ENCODE measurements around the gene TRMT6.

Gene TRMT6

DNA sequence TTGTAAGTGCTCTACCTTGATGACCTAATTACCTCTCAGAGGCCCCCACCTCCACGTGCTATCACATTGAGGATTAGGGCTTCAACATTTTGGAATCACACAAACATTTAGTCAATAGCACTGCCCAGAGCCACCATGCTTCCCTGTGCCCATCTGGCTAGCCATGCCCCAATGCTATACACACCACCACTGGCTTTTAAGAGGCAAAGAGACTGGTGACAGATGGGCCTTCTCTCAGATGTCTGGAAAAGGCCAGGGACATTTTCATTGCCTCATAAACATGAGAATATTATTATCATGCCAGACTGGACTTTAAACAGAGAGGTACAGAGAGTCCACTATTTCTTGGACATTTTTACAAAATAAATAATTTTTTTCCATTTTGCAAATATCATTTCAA is 29.8 kb downstream of the TRMT6 start:
- Histone ChIP-seq H3K27me3 (ENCODE audit: control insufficient read depth, insufficient read depth, low read length) (peaks cover 3% of the 10 kb centered on the region), H3K36me3 (ENCODE audit: control insufficient read depth, insufficient read depth, low read length) (no peaks in the 10 kb centered on the region), H3K9me3 (ENCODE audit: control insufficient read depth, insufficient read depth, low read length) (no peaks in the 10 kb centered on the region), H3K9ac (ENCODE audit: low read depth, low read length) (no peak overlapping the region), H3K4me1 (ENCODE audit: control insufficient read depth, insufficient read depth, low read length) (peaks cover 8% of the 10 kb centered on the region), H3K4me3 (ENCODE audit: low read depth, low read length) (no peak overlapping the region)

DNA sequence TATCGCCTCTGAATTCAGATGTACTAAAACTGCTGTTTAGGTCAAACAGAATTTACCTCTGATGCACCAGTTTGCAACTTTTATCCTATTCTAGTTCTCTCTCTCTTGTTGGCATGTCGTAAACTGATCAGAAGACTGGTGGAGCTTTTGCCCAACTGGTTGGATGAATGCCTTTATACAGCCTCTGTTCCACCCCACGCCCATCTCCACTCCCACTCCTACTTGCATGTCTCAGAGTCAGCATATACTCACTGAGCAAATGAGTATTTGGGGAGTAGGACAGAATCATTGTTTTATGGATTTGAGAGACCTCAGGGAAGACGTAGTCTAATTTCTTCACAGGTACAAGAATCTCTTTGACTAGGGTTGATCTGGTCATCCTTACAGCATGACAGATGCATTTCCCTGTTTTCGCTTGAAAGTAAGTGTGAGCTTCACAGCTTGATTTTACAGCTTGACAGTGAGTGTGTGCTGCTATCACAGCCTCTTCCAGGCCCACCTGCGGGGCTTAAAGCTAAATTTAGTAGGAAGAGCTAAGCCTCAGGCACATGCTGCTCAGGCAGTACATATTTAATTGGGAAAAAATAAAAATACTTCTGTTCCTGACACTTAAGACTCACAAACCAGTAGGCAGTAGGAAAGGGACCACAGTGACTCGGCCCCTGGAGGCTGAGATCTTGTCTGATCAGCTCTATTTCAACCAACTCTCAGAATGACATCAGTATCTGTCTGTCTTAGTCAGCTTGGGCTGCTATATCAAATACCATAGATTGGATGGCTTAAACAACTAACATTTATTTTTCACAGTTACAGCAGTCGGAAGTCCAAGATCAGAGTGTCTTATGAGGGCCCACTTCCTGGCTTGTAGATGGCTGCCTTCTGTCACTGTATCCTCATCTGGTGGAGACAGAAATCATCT is 30.4 kb downstream of the TRMT6 start:
- no peaks in the 10 kb centered on the region for H3K36me3 ChIP-seq (ENCODE audit: control insufficient read depth, insufficient read depth, low read length)

DNA sequence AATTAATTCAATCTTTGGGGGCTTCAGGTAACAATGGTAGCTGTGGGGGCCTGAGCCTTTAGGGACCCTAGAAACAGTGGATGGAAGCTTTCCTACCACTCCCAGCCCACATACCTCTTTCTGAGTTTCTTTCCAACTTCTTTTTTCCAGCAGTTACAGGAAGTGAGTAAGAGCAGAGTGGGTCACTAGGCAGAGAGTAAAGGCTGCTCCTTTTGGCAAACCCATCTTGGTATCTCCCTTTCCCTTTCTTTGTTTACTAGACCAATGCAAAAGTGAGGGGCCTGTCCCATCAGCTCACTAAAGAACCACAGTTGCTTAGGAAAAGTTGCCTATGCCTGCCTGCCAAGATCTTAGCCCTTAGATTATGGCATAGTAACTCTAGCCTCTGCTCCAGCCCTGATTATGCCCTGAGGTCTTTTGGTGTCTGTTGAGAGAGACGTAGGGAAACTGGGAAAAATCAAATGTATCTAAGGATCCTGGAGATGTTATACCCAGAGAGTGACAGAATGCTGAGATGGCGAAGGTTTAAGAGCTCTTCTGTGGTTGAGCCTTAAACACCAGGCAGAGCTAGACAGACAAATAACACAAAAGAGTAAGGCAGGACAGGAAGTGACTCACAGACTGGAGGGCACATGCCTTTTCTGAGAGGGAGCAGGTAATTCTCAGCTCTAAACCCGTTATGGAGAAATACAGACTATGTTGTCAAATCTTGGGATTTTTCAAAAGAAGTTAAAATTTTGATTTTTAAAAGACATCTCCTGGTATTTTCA is 31.3 kb downstream of the TRMT6 start:
- peaks cover 3% of the 10 kb centered on the region for H3K27me3 ChIP-seq (ENCODE audit: control insufficient read depth, insufficient read depth, low read length)
- H3K36me3 ChIP-seq (ENCODE audit: control insufficient read depth, insufficient read depth, low read length): no peaks in the 10 kb centered on the region
- peaks cover 11% of the 10 kb centered on the region for H3K4me1 ChIP-seq (ENCODE audit: control insufficient read depth, insufficient read depth, low read length)
- H3K9ac ChIP-seq (ENCODE audit: low read depth, low read length): no peak overlapping the region
- H3K4me3 ChIP-seq (ENCODE audit: low read depth, low read length): no peak overlapping the region
- H3K9me3 ChIP-seq (ENCODE audit: control insufficient read depth, insufficient read depth, low read length): no peaks in the 10 kb centered on the region

More for the DNA sequence above, 30.4 kb downstream of the TRMT6 start:
- no peaks in the 10 kb centered on the region for H3K9me3 ChIP-seq (ENCODE audit: control insufficient read depth, insufficient read depth, low read length)
- H3K4me3 ChIP-seq (ENCODE audit: low read depth, low read length): no peak overlapping the region
- peaks cover 11% of the 10 kb centered on the region for H3K4me1 ChIP-seq (ENCODE audit: control insufficient read depth, insufficient read depth, low read length)
- H3K27me3 ChIP-seq (ENCODE audit: control insufficient read depth, insufficient read depth, low read length): peaks cover 3% of the 10 kb centered on the region
- no peak overlapping the region for H3K9ac ChIP-seq (ENCODE audit: low read depth, low read length)

DNA sequence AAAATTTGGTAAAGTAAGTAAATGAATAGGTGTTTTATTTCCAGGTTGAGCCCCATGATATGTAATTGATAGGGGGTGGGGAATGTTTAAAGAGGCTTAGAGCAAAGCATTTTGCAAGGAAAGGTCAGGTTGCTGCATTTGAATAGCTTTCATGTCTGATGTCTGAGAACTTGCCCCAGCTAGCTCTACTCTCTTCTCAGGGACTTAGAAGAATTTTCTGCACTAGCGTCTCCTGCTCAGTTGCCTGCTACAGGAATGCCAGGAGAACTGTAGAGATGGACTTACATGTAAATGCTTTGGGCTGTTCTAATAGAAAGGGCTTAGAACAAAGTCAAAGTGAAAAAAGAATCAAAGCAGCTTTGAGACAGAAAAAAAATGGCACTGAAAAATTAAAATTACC is 35.5 kb downstream of the TRMT6 start:
- Histone ChIP-seq H3K4me3 (ENCODE audit: low read depth, low read length) (no peak overlapping the region), H3K4me1 (ENCODE audit: control insufficient read depth, insufficient read depth, low read length) (peaks cover 13% of the 10 kb centered on the region), H3K27me3 (ENCODE audit: control insufficient read depth, insufficient read depth, low read length) (peaks cover 14% of the 10 kb centered on the region), H3K9ac (ENCODE audit: low read depth, low read length) (no peak overlapping the region), H3K9me3 (ENCODE audit: control insufficient read depth, insufficient read depth, low read length) (no peaks in the 10 kb centered on the region), H3K36me3 (ENCODE audit: control insufficient read depth, insufficient read depth, low read length) (no peaks in the 10 kb centered on the region)

DNA sequence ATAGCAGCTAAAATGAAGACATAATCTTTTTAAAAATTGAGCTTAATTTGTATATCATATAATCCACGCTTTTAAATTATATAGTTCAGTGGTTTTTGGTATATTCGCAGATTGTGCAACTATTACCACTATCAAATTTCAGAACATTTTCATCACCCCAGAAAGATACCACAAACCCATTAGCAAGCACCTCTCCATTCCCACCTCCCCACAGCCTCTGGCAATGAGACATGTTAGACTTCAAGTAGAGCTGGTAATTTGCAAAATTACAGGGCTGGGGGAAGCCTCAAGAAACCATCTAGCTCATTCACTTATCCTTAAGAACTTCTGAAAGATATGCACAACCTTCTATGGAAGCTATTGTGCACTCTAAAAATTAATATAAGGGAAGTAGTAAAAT is 37.2 kb downstream of the TRMT6 start:
- Histone ChIP-seq H3K9ac (ENCODE audit: low read depth, low read length) (no peak overlapping the region), H3K27me3 (ENCODE audit: control insufficient read depth, insufficient read depth, low read length) (peaks cover 14% of the 10 kb centered on the region), H3K4me1 (ENCODE audit: control insufficient read depth, insufficient read depth, low read length) (peaks cover 5% of the 10 kb centered on the region), H3K4me3 (ENCODE audit: low read depth, low read length) (no peak overlapping the region), H3K9me3 (ENCODE audit: control insufficient read depth, insufficient read depth, low read length) (no peaks in the 10 kb centered on the region), H3K36me3 (ENCODE audit: control insufficient read depth, insufficient read depth, low read length) (no peaks in the 10 kb centered on the region)

DNA sequence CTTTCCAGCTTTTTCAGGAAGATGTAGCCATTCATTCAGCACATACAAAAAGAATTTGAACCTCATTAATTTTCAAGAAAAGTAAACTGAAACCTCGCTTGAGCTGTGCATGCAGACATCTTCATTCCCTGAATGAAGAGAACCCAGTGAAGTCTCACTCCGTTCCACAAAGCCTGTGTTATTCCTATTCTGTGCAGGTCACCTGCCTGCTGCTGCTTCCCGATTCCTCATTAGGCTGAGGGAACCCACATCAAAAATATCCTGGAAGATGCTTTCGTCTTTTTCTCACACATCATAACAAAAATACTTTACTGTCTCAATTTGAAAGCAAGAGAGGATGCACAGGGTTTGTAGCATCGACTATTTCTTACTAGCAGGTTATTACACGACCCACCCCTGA is 40.1 kb downstream of the TRMT6 start:
- no peaks in the 10 kb centered on the region for H3K36me3 ChIP-seq (ENCODE audit: control insufficient read depth, insufficient read depth, low read length)
- no peak overlapping the region for H3K9ac ChIP-seq (ENCODE audit: low read depth, low read length)
- H3K9me3 ChIP-seq (ENCODE audit: control insufficient read depth, insufficient read depth, low read length): no peaks in the 10 kb centered on the region
- peaks cover 3% of the 10 kb centered on the region for H3K4me1 ChIP-seq (ENCODE audit: control insufficient read depth, insufficient read depth, low read length)
- H3K27me3 ChIP-seq (ENCODE audit: control insufficient read depth, insufficient read depth, low read length): peaks cover 11% of the 10 kb centered on the region
- no peak overlapping the region for H3K4me3 ChIP-seq (ENCODE audit: low read depth, low read length)

DNA sequence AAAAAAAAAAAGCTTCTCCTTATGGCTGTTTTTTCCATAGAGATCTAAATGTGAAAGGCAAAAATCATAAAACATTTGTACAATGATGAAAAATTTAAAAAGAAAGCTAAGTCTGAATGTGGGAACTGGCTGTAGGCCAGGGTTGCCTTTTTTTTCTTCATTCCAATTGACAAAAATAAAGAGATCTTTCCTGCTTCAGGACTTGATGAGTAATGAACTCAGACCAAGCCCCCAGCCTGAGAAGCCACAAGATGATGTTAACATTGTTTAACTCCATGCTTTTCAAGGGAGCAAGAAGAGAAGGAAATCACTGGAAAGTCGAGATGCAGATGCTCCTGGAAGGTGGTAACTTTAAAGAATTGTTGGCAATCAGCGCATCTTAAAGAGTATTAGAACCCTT is 41.4 kb downstream of the TRMT6 start:
- Histone ChIP-seq H3K27me3 (ENCODE audit: control insufficient read depth, insufficient read depth, low read length) (peaks cover 11% of the 10 kb centered on the region), H3K9me3 (ENCODE audit: control insufficient read depth, insufficient read depth, low read length) (no peaks in the 10 kb centered on the region), H3K9ac (ENCODE audit: low read depth, low read length) (no peak overlapping the region)

DNA sequence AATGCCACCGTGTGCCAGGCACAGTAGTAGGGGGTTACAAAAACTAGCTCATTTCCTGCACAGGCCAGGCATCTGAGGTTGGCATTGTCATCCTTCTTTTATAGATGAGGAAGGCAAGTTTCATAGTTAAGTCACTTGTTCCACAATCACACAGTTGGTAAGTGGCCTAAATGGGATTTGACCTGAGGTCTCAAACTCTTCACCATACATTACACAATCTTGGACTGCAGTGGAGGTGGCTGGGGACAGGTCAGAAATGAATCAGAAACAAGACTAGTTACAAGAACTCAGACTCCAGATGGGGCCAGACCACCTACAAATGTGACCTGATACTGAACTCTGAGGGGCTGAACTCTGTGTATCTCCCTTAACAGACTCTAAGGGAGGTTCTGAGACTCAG is 49.4 kb downstream of the TRMT6 start:
- Histone ChIP-seq H3K36me3 (ENCODE audit: control insufficient read depth, insufficient read depth, low read length) (no peaks in the 10 kb centered on the region), H3K4me1 (ENCODE audit: control insufficient read depth, insufficient read depth, low read length) (no peaks in the 10 kb centered on the region), H3K9ac (ENCODE audit: low read depth, low read length) (no peak overlapping the region), H3K27me3 (ENCODE audit: control insufficient read depth, insufficient read depth, low read length) (no peaks in the 10 kb centered on the region), H3K9me3 (ENCODE audit: control insufficient read depth, insufficient read depth, low read length) (no peaks in the 10 kb centered on the region), H3K4me3 (ENCODE audit: low read depth, low read length) (no peak overlapping the region)

More for the DNA sequence above, 41.4 kb downstream of the TRMT6 start:
- Histone ChIP-seq H3K4me3 (ENCODE audit: low read depth, low read length) (no peak overlapping the region), H3K4me1 (ENCODE audit: control insufficient read depth, insufficient read depth, low read length) (peaks cover 2% of the 10 kb centered on the region), H3K36me3 (ENCODE audit: control insufficient read depth, insufficient read depth, low read length) (no peaks in the 10 kb centered on the region)

DNA sequence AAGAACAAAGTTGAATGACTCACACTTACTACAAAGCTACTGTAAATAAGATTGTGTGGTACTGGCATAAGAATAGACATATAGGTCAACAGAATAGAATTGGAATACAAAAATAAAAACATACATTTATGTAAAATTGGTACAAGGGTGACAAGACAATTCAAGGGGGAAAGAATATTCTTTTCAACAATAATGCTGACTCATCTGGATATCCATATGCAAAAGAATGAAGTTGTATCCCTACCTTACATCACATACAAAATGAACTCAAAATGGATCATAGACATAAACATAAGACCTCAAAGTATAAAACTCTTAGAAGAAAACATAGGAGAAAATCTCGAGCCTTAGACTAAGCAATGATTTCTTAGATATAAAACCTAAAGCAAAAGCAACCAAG is 50.9 kb downstream of the TRMT6 start:
- H3K27me3 ChIP-seq (ENCODE audit: control insufficient read depth, insufficient read depth, low read length): no peaks in the 10 kb centered on the region
- H3K36me3 ChIP-seq (ENCODE audit: control insufficient read depth, insufficient read depth, low read length): no peaks in the 10 kb centered on the region
- H3K4me1 ChIP-seq (ENCODE audit: control insufficient read depth, insufficient read depth, low read length): no peaks in the 10 kb centered on the region
- no peak overlapping the region for H3K9ac ChIP-seq (ENCODE audit: low read depth, low read length)
- H3K9me3 ChIP-seq (ENCODE audit: control insufficient read depth, insufficient read depth, low read length): no peaks in the 10 kb centered on the region
- H3K4me3 ChIP-seq (ENCODE audit: low read depth, low read length): no peak overlapping the region

DNA sequence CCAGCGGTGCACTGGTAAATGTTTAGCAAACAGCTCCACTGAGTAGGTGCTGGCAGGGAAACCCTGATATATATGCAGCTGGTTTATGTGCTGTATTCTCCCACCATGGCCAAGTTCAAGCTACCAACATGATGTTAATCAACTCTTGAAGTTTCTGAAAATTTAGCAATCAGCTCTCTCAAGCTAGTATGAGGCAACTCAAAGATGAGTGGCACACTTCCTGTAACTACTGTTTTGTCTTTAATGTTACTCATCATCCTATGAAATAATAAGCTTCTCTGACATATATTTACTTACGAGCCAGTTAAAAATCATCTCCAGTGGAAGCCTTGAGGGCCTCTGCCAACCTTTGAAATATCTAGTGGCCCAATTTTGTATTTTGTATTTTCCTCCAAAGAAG is 54.7 kb downstream of the TRMT6 start:
- Histone ChIP-seq H3K4me1 (ENCODE audit: control insufficient read depth, insufficient read depth, low read length) (no peaks in the 10 kb centered on the region), H3K27me3 (ENCODE audit: control insufficient read depth, insufficient read depth, low read length) (no peaks in the 10 kb centered on the region), H3K9ac (ENCODE audit: low read depth, low read length) (no peak overlapping the region), H3K36me3 (ENCODE audit: control insufficient read depth, insufficient read depth, low read length) (no peaks in the 10 kb centered on the region), H3K9me3 (ENCODE audit: control insufficient read depth, insufficient read depth, low read length) (no peaks in the 10 kb centered on the region), H3K4me3 (ENCODE audit: low read depth, low read length) (no peak overlapping the region)

DNA sequence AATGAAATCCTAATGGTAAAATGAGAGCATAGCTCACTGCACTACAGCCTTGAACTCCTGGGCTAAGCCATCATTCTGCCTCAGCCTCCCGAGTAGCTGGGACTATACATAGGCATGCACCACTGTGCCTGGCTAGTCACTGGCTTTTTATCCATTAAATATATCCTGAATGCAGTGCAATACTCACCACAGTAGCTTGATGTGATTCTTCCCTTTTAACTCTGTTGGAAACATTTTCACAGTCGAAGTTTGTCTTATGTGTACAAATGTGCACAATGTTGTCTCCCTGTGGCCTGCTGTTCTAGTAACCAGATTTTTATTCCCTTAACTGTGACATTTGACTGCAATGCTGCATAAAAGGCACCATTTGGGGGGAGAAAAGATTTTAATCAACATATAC is 56.7 kb downstream of the TRMT6 start:
- Histone ChIP-seq H3K27me3 (ENCODE audit: control insufficient read depth, insufficient read depth, low read length) (no peaks in the 10 kb centered on the region), H3K4me1 (ENCODE audit: control insufficient read depth, insufficient read depth, low read length) (no peaks in the 10 kb centered on the region), H3K9me3 (ENCODE audit: control insufficient read depth, insufficient read depth, low read length) (no peaks in the 10 kb centered on the region)

DNA sequence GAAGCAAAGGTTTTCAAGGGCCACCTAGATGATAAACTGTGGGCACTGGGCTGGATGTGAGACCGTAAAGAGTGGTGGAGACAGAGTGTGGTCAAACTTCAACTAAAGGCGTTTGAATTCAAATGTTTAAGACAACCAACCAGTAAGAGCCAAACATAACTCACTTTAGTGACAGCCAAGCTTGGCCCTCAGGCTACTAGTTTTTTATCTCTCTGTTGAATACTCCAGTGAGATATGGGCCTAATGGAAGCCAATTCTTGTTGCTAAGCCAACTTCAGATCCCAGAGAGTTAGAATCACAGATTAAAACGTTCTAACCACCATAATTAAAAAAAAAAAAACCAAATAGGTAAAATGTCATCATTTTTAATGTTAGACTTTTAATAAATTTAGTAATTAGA is 57.3 kb downstream of the TRMT6 start:
- no peak overlapping the region for H3K9ac ChIP-seq (ENCODE audit: low read depth, low read length)
- no peaks in the 10 kb centered on the region for H3K36me3 ChIP-seq (ENCODE audit: control insufficient read depth, insufficient read depth, low read length)
- H3K4me1 ChIP-seq (ENCODE audit: control insufficient read depth, insufficient read depth, low read length): no peaks in the 10 kb centered on the region
- H3K9me3 ChIP-seq (ENCODE audit: control insufficient read depth, insufficient read depth, low read length): no peaks in the 10 kb centered on the region
- H3K27me3 ChIP-seq (ENCODE audit: control insufficient read depth, insufficient read depth, low read length): no peaks in the 10 kb centered on the region
- no peak overlapping the region for H3K4me3 ChIP-seq (ENCODE audit: low read depth, low read length)

More for the DNA sequence above, 56.7 kb downstream of the TRMT6 start:
- Histone ChIP-seq H3K9ac (ENCODE audit: low read depth, low read length) (no peak overlapping the region), H3K36me3 (ENCODE audit: control insufficient read depth, insufficient read depth, low read length) (no peaks in the 10 kb centered on the region), H3K4me3 (ENCODE audit: low read depth, low read length) (no peak overlapping the region)
